ENCODE measurements around the gene WSCD2. TPM values are rescaled to one million over a fixed set of nuclear protein-coding genes. Genes with fewer than 3 reads are reported as not detected.

The WSCD2 gene
- total and polyA plus RNA-seq, 2 donors (not counting 1 experiment from before 2014, with no cell fraction given): 1.1 to 5.9 TPM

GRCh38 chr12:108241986-108242703 lies 113.1 kb downstream of the WSCD2 start:
- no peak overlapping the region for H2AFZ ChIP-seq (ENCODE audit: insufficient read depth, low read depth, low read length, poor library complexity, severe bottlenecking)
- CTCF ChIA-PET: interaction anchor here (1.1 kb wide), 1 partner anchor 10 kb away, joined by 3 read pairs; no protein-coding TSS in a partner anchor
- H3K27me3 ChIP-seq (replicated peaks in 1 of 4; ENCODE audit: control extremely low read depth in 1 of 4, control insufficient read depth in 3 of 4, insufficient read depth in 4 of 4, low read length in 3 of 4): peaks cover 0 to 6% (median 0%) of the 10 kb centered on the region in 4 experiments
- no peak overlapping the region for H3K9ac ChIP-seq (ENCODE audit: low read length)
- TF ChIP-seq, protein P1, sequence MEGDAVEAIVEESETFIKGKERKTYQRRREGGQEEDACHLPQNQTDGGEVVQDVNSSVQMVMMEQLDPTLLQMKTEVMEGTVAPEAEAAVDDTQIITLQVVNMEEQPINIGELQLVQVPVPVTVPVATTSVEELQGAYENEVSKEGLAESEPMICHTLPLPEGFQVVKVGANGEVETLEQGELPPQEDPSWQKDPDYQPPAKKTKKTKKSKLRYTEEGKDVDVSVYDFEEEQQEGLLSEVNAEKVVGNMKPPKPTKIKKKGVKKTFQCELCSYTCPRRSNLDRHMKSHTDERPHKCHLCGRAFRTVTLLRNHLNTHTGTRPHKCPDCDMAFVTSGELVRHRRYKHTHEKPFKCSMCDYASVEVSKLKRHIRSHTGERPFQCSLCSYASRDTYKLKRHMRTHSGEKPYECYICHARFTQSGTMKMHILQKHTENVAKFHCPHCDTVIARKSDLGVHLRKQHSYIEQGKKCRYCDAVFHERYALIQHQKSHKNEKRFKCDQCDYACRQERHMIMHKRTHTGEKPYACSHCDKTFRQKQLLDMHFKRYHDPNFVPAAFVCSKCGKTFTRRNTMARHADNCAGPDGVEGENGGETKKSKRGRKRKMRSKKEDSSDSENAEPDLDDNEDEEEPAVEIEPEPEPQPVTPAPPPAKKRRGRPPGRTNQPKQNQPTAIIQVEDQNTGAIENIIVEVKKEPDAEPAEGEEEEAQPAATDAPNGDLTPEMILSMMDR (IDR thresholded peaks at IDR 0.05): no peak
- no peak for TF ChIP-seq EZH2 (IDR thresholded peaks at IDR 0.05; ENCODE audit: borderline replicate concordance, insufficient read depth, low read depth, low read length, poor library complexity, severe bottlenecking)
- H3K4me2 ChIP-seq (replicated peaks; ENCODE audit: low read depth, low read length, poor library complexity, severe bottlenecking): no peak overlapping the region
- Mint-ChIP-seq H3K27me3 (peaks cover 19% of the 10 kb centered on the region), H3K27ac (no peak overlapping the region), H3K9me3 (ENCODE audit: insufficient read depth) (no peaks in the 10 kb centered on the region), H3K4me3 (no peak overlapping the region), H3K4me1 (no peaks in the 10 kb centered on the region)
- no peaks in the 10 kb centered on the region for H4K20me1 ChIP-seq (ENCODE audit: control insufficient read depth, insufficient read depth, low read length, poor library complexity, severe bottlenecking)
- H3K36me3 ChIP-seq (replicated peaks in 1 of 2; ENCODE audit: control extremely low read depth in 1 of 2, control insufficient read depth in 1 of 2, extremely low read depth in 1 of 2, insufficient read depth in 2 of 2, low read length in 1 of 2): no peaks in the 10 kb centered on the region
- no peak overlapping the region for H3K4me3 ChIP-seq (ENCODE audit: control extremely low read depth in 1 of 5, extremely low read depth in 1 of 5, insufficient read depth in 1 of 5, low read depth in 2 of 5, low read length in 4 of 5)
- no peaks in the 10 kb centered on the region for H3K79me2 ChIP-seq (ENCODE audit: control insufficient read depth, insufficient read depth, low read length)
- intact Hi-C loops (cut with micrococcal nuclease): no loop called here
- no peak overlapping the region for H3K27ac ChIP-seq (ENCODE audit: low read length in 2 of 2)
- peaks cover 0 to 3% (median 0%) of the 10 kb centered on the region in 3 donors for H3K9me3 ChIP-seq (ENCODE audit: control extremely low read depth in 1 of 3, control insufficient read depth in 2 of 3, insufficient read depth in 1 of 3, low read length in 2 of 3)
- POLR2A ChIA-PET: no interaction called here
- ATAC-seq (ENCODE audit: low read depth) (no peak), DNase-seq (no peak)
- H3K4me1 ChIP-seq (ENCODE audit: control insufficient read depth in 2 of 2, insufficient read depth in 2 of 2, low read length in 2 of 2): no peaks in the 10 kb centered on the region
- 88% methylated on average over 5 of the region's 10 CpGs for WGBS (ENCODE audit: insufficient coverage)

GRCh38 chr12:108247130-108247529 lies 118.0 kb downstream of the WSCD2 start:
- intact Hi-C loops (cut with micrococcal nuclease): no loop called here

More at GRCh38 chr12:108247130-108247529, 118.0 kb downstream of the WSCD2 start:
- H3K4me3 Mint-ChIP-seq: no peak overlapping the region
- Histone ChIP-seq H3K4me3 (ENCODE audit: control extremely low read depth in 1 of 5, extremely low read depth in 1 of 5, insufficient read depth in 1 of 5, low read depth in 2 of 5, low read length in 4 of 5) (no peak overlapping the region), H3K27ac (ENCODE audit: low read length in 2 of 2) (no peak overlapping the region), H3K36me3 (replicated peaks in 1 of 2; ENCODE audit: control extremely low read depth in 1 of 2, control insufficient read depth in 1 of 2, extremely low read depth in 1 of 2, insufficient read depth in 2 of 2, low read length in 1 of 2) (no peaks in the 10 kb centered on the region), H3K27me3 (replicated peaks in 1 of 4; ENCODE audit: control extremely low read depth in 1 of 4, control insufficient read depth in 3 of 4, insufficient read depth in 4 of 4, low read length in 3 of 4) (peaks cover 0 to 3% (median 0%) of the 10 kb centered on the region in 4 experiments), H3K9me3 (ENCODE audit: control extremely low read depth in 1 of 3, control insufficient read depth in 2 of 3, insufficient read depth in 1 of 3, low read length in 2 of 3) (no peaks in the 10 kb centered on the region), H2AFZ (ENCODE audit: insufficient read depth, low read depth, low read length, poor library complexity, severe bottlenecking) (no peak overlapping the region), H4K20me1 (ENCODE audit: control insufficient read depth, insufficient read depth, low read length, poor library complexity, severe bottlenecking) (no peaks in the 10 kb centered on the region), H3K9ac (ENCODE audit: low read length) (no peak overlapping the region), H3K4me1 (ENCODE audit: control insufficient read depth in 2 of 2, insufficient read depth in 2 of 2, low read length in 2 of 2) (no peaks in the 10 kb centered on the region), H3K4me2 (replicated peaks; ENCODE audit: low read depth, low read length, poor library complexity, severe bottlenecking) (no peak overlapping the region), H3K79me2 (ENCODE audit: control insufficient read depth, insufficient read depth, low read length) (no peaks in the 10 kb centered on the region)
- WGBS (ENCODE audit: insufficient coverage): no CpG with 5 or more reads among the region's 2 CpGs
- no peaks in the 10 kb centered on the region for H3K4me1 Mint-ChIP-seq
- H3K27me3 Mint-ChIP-seq: peaks cover 25% of the 10 kb centered on the region
- DNase-seq (no peak), ATAC-seq (ENCODE audit: low read depth) (no peak)
- no peak for TF ChIP-seq EZH2 (IDR thresholded peaks at IDR 0.05; ENCODE audit: borderline replicate concordance, insufficient read depth, low read depth, low read length, poor library complexity, severe bottlenecking)
- TF ChIP-seq, protein P1 (IDR thresholded peaks at IDR 0.05): no peak
- no peaks in the 10 kb centered on the region for H3K9me3 Mint-ChIP-seq (ENCODE audit: insufficient read depth)
- POLR2A ChIA-PET: no interaction called here
- no peak overlapping the region for H3K27ac Mint-ChIP-seq
- CTCF ChIA-PET: no interaction called here
